HEK293T (cell line): ENCODE results near the gene CXCL17.
A peak's percentile ranks its signal among the peaks of the same experiment; 100 is the strongest.

Source experiments
- CTCF ChIA-PET: fragments of 350-600 bp; formaldehyde crosslinking; extraction: SDS; loops from one replicate; lab custom pipeline; 2021; ENCODE audit warnings: antibody characterized with exemption, inconsistent platforms; lab: Yijun Ruan, JAX
- POLR2A ChIA-PET: fragments of 350-600 bp; formaldehyde crosslinking; extraction: SDS; loops from one replicate; lab custom pipeline; 2020; ENCODE audit warnings: antibody characterized with exemption, inconsistent platforms; lab: Yijun Ruan, JAX
- DNase-seq: peaks from one replicate; pipeline ENCODE4 v3.0.0; 2012; ENCODE audit warnings: mixed read lengths; ENCODE audit errors: extremely low spot score
- ARNT ChIP-seq: fragments of 450-650 bp; IDR thresholded peaks from 2 replicates; pipeline ENCODE4 v1.6.1; 2017; ENCODE audit warnings: mild to moderate bottlenecking
- BHLHE40 ChIP-seq: fragments of 450-650 bp; IDR thresholded peaks from 2 replicates; pipeline ENCODE4 v1.6.1; 2016; ENCODE audit warnings: mild to moderate bottlenecking, moderate library complexity, borderline replicate concordance
- CTBP1 ChIP-seq: fragments of 450-650 bp; IDR thresholded peaks from 2 replicates; pipeline ENCODE4 v1.6.1; 2016; ENCODE audit warnings: borderline replicate concordance
- ELF4 ChIP-seq: fragments of 450-650 bp; IDR thresholded peaks from 2 replicates; pipeline ENCODE4 v1.6.1; 2017; ENCODE audit warnings: antibody characterized with exemption
- FOXA1 ChIP-seq: fragments of 450-650 bp; IDR thresholded peaks from 2 replicates; pipeline ENCODE4 v1.6.1; 2016; ENCODE audit warnings: mild to moderate bottlenecking
- FOXK2 ChIP-seq: fragments of 450-650 bp; IDR thresholded peaks from 2 replicates; pipeline ENCODE4 v1.6.1; 2016; ENCODE audit warnings: mild to moderate bottlenecking
- FOXM1 ChIP-seq: fragments of 450-650 bp; IDR thresholded peaks from 2 replicates; pipeline ENCODE4 v1.6.1; 2017; ENCODE audit warnings: mild to moderate bottlenecking, borderline replicate concordance
- HDGF ChIP-seq: fragments of 450-650 bp; IDR thresholded peaks from 2 replicates; pipeline ENCODE4 v1.6.1; 2017; ENCODE audit warnings: antibody characterized with exemption, borderline replicate concordance
- L3MBTL2 ChIP-seq: fragments of 450-650 bp; conservative IDR thresholded peaks from 2 replicates; pipeline ENCODE4 v1.6.1; 2016; ENCODE audit warnings: mild to moderate bottlenecking
- LEF1 ChIP-seq: fragments of 450-650 bp; IDR thresholded peaks from 2 replicates; pipeline ENCODE4 v1.6.1; 2017; ENCODE audit warnings: mild to moderate bottlenecking, borderline replicate concordance
- NFRKB ChIP-seq: fragments of 450-650 bp; IDR thresholded peaks from 2 replicates; pipeline ENCODE4 v1.6.1; 2016; ENCODE audit warnings: mild to moderate bottlenecking, moderate library complexity
- SP1 ChIP-seq: fragments of 450-650 bp; IDR thresholded peaks from 2 replicates; pipeline ENCODE4 v1.6.1; 2017
- SUZ12 ChIP-seq: fragments of 450-650 bp; IDR thresholded peaks from 2 replicates; pipeline ENCODE4 v1.6.1; 2016; ENCODE audit warnings: mild to moderate bottlenecking
- TARDBP ChIP-seq: fragments of 450-650 bp; IDR thresholded peaks from 2 replicates; pipeline ENCODE4 v1.6.1; 2016
- ZNF384 ChIP-seq: fragments of 450-650 bp; IDR thresholded peaks from 2 replicates; pipeline ENCODE4 v1.6.1; 2016
- TF ChIP-seq, protein P1 (sequence below): fragments of 450-650 bp; IDR thresholded peaks from 2 replicates; pipeline ENCODE4 v1.6.1; 2016

The CXCL17 gene

DNA sequence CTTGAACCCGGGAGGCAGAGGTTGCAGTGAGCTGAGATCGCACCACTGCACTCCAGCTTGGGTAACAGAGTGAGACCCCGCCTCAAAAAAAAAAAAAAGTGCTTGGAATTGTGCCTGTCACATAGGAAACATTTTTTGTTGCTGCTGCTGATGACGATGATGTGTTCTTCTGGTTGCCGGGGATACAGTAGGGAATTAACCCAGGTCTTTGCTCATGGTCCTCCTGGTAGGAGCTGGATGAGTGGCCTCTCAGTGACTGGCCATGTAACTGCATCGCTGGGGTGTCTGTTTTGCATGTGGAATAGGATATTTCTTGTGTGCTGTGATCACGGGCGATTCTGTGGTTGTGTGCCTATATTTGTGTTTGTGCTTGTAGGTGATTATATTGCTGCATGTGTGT, 48.0 kb downstream of the CXCL17 start:
- no peak for DNase-seq
- ChIA-PET CTCF (no interaction called here), POLR2A (interaction anchor here (0.9 kb wide), 1 partner anchor 9 kb away, joined by 5 read pairs; no protein-coding TSS in a partner anchor)
- TF ChIP-seq ELF4 (no peak), CTBP1 (no peak), FOXM1 (no peak), TARDBP (no peak), FOXK2 (no peak), LEF1 (no peak), SUZ12 (no peak), L3MBTL2 (no peak), BHLHE40 (no peak)
- TF ChIP-seq, protein P1, sequence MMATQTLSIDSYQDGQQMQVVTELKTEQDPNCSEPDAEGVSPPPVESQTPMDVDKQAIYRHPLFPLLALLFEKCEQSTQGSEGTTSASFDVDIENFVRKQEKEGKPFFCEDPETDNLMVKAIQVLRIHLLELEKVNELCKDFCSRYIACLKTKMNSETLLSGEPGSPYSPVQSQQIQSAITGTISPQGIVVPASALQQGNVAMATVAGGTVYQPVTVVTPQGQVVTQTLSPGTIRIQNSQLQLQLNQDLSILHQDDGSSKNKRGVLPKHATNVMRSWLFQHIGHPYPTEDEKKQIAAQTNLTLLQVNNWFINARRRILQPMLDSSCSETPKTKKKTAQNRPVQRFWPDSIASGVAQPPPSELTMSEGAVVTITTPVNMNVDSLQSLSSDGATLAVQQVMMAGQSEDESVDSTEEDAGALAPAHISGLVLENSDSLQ: no peak

DNA sequence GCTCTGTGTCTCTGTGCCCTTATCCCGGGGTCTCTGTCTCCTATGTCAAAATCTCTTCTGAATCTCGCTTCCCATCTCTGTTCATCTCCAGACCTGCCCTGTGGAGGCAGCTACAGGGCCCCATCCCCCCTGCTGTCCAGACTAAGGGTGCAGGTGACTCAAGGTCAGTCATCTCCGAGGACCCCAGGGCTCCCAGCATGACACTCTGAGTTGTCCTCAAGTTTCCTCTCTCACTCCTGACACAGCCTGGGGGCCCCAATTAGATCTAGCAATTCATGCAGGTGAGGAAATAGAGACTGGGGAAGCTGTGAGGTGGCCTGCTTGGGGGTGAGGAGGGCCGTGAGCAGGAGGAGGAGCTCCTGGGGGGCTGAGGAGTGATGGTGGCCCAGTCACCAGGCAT, 50.6 kb downstream of the CXCL17 start:
- no peak for DNase-seq
- ChIA-PET CTCF (interaction anchor here (1.1 kb wide), 1 partner anchor 8 kb away, joined by 4 read pairs; no protein-coding TSS in a partner anchor), POLR2A (no interaction called here)
- TF ChIP-seq TARDBP: no peak
- TF ChIP-seq HDGF: no peak
- no peak for TF ChIP-seq FOXA1
- no peak for TF ChIP-seq SUZ12
- TF ChIP-seq FOXM1: no peak
- no peak for TF ChIP-seq L3MBTL2
- no peak for TF ChIP-seq BHLHE40
- TF ChIP-seq SP1: no peak
- TF ChIP-seq CTBP1: no peak
- no peak for TF ChIP-seq ARNT
- TF ChIP-seq NFRKB: no peak
- no peak for TF ChIP-seq FOXK2
- no peak for TF ChIP-seq LEF1
- no peak for TF ChIP-seq ELF4
- TF ChIP-seq ZNF384: no peak

DNA sequence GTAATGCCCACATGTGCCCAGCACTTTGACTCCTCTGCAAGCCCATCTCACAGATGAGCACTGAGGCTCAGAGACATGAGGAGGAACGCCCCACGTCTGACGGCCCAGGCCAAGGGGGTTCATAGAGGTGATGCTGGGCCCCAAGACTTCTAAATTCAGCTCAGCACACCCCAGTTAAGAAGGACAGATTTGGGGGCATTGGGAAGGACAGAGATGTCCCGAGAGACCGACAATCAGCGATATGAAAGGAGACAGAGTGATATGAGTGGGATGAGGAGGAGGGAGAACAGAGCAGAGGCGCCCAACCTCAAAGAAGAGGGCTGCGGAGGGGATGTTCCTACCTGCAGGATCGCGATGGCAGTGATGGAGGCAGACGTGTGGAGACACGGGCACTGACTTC, 52.8 kb downstream of the CXCL17 start, which contains the start of gene CNFN:
CNFN (minus strand) TSS at position 399 of the 400 bp plus-strand sequence. CDS start 1,260 bp downstream, outside the sequence.
- no peak for DNase-seq
- TF ChIP-seq CTBP1 (no peak), BHLHE40 (no peak), SP1 (no peak), NFRKB (no peak), FOXK2 (no peak), TARDBP (no peak), FOXA1 (no peak), ZNF384 (no peak), L3MBTL2 (no peak), SUZ12 (no peak)
- TF ChIP-seq, protein P1: no peak
- POLR2A ChIA-PET: no interaction called here
- CTCF ChIA-PET: interaction anchor here (0.5 kb wide), 1 partner anchor 281 kb away, joined by 6 read pairs; no protein-coding TSS in a partner anchor

DNA sequence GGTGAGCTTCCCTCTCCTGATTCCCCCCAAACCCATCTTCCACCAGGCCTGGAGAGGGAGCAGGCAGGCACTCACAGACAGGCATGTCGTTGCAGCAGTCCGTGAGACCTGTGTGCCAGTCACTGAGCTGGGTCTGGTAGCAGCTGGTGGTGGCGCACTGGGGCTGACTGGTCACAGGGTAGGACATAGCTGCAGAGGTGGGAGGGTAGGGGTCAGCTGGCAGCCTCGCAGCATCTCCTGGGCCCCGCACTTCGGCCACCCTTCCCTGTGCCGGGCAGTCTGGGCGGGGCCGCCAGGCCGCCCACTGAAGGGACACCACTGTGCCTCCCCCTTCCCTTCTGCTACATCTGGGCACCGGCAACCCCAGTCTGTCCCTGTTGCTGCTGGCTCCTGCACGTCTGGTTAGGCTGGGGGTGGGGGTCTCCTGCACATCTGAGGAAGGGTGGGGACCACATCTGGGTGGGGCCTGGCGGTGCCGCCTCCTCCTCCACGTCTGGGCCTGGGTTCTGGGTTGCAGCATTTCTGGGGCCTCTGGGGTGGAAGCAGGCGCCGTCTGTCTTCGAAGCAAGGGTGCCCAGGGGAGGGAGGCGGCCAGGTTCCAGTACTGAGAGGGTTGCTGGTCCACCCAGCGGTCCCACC, 53.8 kb downstream of the CXCL17 start:
- no peak for TF ChIP-seq ARNT
- no peak for TF ChIP-seq HDGF
- TF ChIP-seq SUZ12: no peak
- TF ChIP-seq FOXK2: no peak
- no peak for TF ChIP-seq FOXA1
- TF ChIP-seq LEF1: no peak
- no peak for TF ChIP-seq CTBP1
- TF ChIP-seq BHLHE40: no peak
- TF ChIP-seq SP1: no peak
- TF ChIP-seq, protein P1: no peak
- TF ChIP-seq ZNF384: no peak
- ChIA-PET CTCF (no interaction called here), POLR2A (interaction anchor here (1.3 to 4.1 kb wide), 2 partner anchors 8 to 11 kb away, joined by 4 to 27 read pairs; no protein-coding TSS in a partner anchor)

DNA sequence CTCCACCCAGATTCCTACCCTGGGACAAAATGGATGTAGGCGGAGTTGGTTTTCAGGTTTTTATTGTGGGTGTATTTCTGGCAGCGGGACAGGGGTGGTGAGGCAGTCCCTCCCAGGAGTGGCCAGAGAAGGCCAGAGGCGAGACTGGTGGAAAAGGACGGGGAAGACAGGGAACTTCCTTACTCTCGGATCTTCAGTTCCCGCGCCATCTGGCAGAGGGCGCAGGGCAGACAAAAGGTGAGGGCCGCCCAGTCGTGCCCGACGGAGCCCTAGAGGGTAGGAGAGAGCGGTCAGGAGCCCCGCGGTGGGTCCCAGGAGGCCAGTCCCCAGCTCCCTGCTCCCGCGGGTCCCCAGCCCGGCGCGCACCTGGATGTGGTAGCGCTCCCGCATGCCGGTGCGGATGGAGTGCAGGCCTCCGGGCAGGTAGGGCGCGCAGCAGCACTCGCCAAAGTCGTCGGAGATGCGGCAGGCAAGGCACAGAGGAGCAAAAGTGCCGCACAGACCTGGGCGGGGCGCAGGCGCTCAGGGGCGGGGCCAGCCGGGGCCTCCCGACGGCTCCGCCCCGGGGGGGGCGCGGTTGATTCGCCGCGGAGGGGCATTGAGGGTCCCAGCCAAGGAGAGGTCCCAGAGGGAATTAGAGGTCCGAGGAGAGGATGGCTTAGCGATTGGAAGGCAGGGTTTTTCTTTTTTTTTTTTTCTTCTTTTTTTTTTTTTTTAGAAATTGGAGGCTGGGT, 55.6 kb downstream of the CXCL17 start:
- ChIA-PET POLR2A (interaction anchor here (4.1 kb wide), 1 partner anchor 9 kb away, joined by 27 read pairs; no protein-coding TSS in a partner anchor), CTCF (no interaction called here)
- peak; percentile 86 for DNase-seq
- TF ChIP-seq ZNF384: peak; percentile 82; the same call in 1 of the 2 replicates
- TF ChIP-seq NFRKB: no peak
- TF ChIP-seq L3MBTL2: peak; percentile 54; the same call in 1 of the 2 replicates

More for the DNA sequence above, 53.8 kb downstream of the CXCL17 start:
- no peak for DNase-seq

DNA sequence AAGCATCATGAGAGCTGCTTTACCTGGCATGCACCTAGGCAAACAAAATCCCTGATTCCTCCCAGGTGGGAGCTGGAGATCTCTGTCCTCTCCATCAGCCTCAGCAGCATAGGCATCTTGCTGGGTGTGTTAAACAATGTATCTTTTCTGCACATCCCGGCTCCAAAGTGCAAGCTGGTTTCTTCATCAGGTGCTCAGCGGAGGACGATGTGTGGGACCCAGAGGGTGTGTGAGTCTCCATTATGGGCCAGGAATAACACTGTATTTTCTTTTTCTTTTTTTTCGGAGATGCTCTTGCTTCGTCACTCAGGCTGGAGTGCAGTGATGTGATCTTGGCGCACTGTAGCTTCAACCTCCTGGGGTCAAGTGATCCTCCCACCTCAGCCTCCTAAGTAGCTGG, 62.6 kb downstream of the CXCL17 start:
- POLR2A ChIA-PET: interaction anchor here (8.2 kb wide), 1 partner anchor 17 kb away, joined by 50 read pairs; no protein-coding TSS in a partner anchor
- no peak for DNase-seq
- TF ChIP-seq FOXM1: no peak
- no peak for TF ChIP-seq L3MBTL2
- TF ChIP-seq, protein P1: no peak
- no peak for TF ChIP-seq HDGF
- CTCF ChIA-PET: interaction anchor here (0.6 kb wide), 1 partner anchor 18 kb away, joined by 3 read pairs; no protein-coding TSS in a partner anchor
